ENCODE measurements around the gene RASL10B.
A peak's percentile ranks its signal among the peaks of the same experiment; 100 is the strongest.

Gene RASL10B

GRCh38 chr17:35716173-35716572, 15.3 kb upstream of the RASL10B start:
- no peak overlapping the region for H3K4me3 ChIP-seq (ENCODE audit: low read length)

GRCh38 chr17:35716897-35717465, 14.5 kb upstream of the RASL10B start:
- no peak for DNase-seq (ENCODE audit: low read depth, low spot score)
- no peak overlapping the region for H3K4me3 ChIP-seq (ENCODE audit: low read length)

More at GRCh38 chr17:35716173-35716572, 15.3 kb upstream of the RASL10B start:
- no peak for DNase-seq (ENCODE audit: low read depth, low spot score)

GRCh38 chr17:35717475-35717874, 14.0 kb upstream of the RASL10B start:
- DNase-seq (ENCODE audit: low read depth, low spot score): no peak
- no peak overlapping the region for H3K4me3 ChIP-seq (ENCODE audit: low read length)

GRCh38 chr17:35723735-35724134, 7.7 kb upstream of the RASL10B start:
- H3K4me3 ChIP-seq (ENCODE audit: low read length): no peak overlapping the region
- DNase-seq (ENCODE audit: low read depth, low spot score): no peak

- H3K4me3 ChIP-seq (ENCODE audit: low read length): no peak overlapping the region
- no peak for DNase-seq (ENCODE audit: low read depth, low spot score)
Observed at GRCh38 chr17:35725058-35725457, 6.4 kb upstream of the RASL10B start.

GRCh38 chr17:35725802-35726126, 5.7 kb upstream of the RASL10B start:
- no peak for DNase-seq (ENCODE audit: low read depth, low spot score)
- H3K4me3 ChIP-seq (ENCODE audit: low read length): no peak overlapping the region

GRCh38 chr17:35726127-35726952, 5.1 kb upstream of the RASL10B start:
- H3K4me3 ChIP-seq (ENCODE audit: low read length): no peak overlapping the region
- DNase-seq (ENCODE audit: low read depth, low spot score): no peak

GRCh38 chr17:35726953-35727460, 4.4 kb upstream of the RASL10B start:
- DNase-seq (ENCODE audit: low read depth, low spot score): no peak
- H3K4me3 ChIP-seq (ENCODE audit: low read length): no peak overlapping the region

GRCh38 chr17:35727635-35728034, 3.8 kb upstream of the RASL10B start:
- DNase-seq (ENCODE audit: low read depth, low spot score): no peak
- no peak overlapping the region for H3K4me3 ChIP-seq (ENCODE audit: low read length)

- H3K4me3 ChIP-seq (ENCODE audit: low read length): no peak overlapping the region
- no peak for DNase-seq (ENCODE audit: low read depth, low spot score)
Observed at GRCh38 chr17:35728551-35728950, 2.9 kb upstream of the RASL10B start.

- no peak for DNase-seq (ENCODE audit: low read depth, low spot score)
- H3K4me3 ChIP-seq (ENCODE audit: low read length): no peak overlapping the region
Observed at GRCh38 chr17:35729405-35729833, 2.0 kb upstream of the RASL10B start.

GRCh38 chr17:35730400-35731005, 936 bp upstream of the RASL10B start:
- peak; percentile 79 for DNase-seq (ENCODE audit: low read depth, low spot score)

GRCh38 chr17:35731917-35732805, 722 bp downstream of the RASL10B start:
- H3K4me3 ChIP-seq (ENCODE audit: low read length): peak overlapping the region; percentile 52
- no peak for DNase-seq (ENCODE audit: low read depth, low spot score)

More at GRCh38 chr17:35730400-35731005, 936 bp upstream of the RASL10B start:
- H3K4me3 ChIP-seq (ENCODE audit: low read length): no peak overlapping the region

GRCh38 chr17:35732806-35733136, 1.3 kb downstream of the RASL10B start:
- no peak for DNase-seq (ENCODE audit: low read depth, low spot score)
- H3K4me3 ChIP-seq (ENCODE audit: low read length): no peak overlapping the region

GRCh38 chr17:35733366-35733765, 1.9 kb downstream of the RASL10B start:
- DNase-seq (ENCODE audit: low read depth, low spot score): no peak
- no peak overlapping the region for H3K4me3 ChIP-seq (ENCODE audit: low read length)

GRCh38 chr17:35734396-35734795, 3.0 kb downstream of the RASL10B start:
- no peak overlapping the region for H3K4me3 ChIP-seq (ENCODE audit: low read length)
- DNase-seq (ENCODE audit: low read depth, low spot score): no peak

GRCh38 chr17:35735036-35735805, 3.8 kb downstream of the RASL10B start:
- H3K4me3 ChIP-seq (ENCODE audit: low read length): no peak overlapping the region
- DNase-seq (ENCODE audit: low read depth, low spot score): no peak

- H3K4me3 ChIP-seq (ENCODE audit: low read length): no peak overlapping the region
- no peak for DNase-seq (ENCODE audit: low read depth, low spot score)
Observed at GRCh38 chr17:35736236-35736635, 4.8 kb downstream of the RASL10B start.
